DOHH2 (cell line): ENCODE results near the gene WNT8B.

ENCODE experiments used
- H3F3A ChIP-seq: fragments of 200-600 bp; sonication (generic), shearing (Covaris generic); 2 replicates; pipeline ENCODE4 v1.6.0; 2016; ENCODE audit warnings: antibody characterized with exemption, mild to moderate bottlenecking; ENCODE audit not compliant: control insufficient read depth, insufficient read depth
- H3K27ac ChIP-seq: fragments of 200-600 bp; sonication (generic); 2 replicates; pipeline ENCODE4 v1.5.1; 2014; ENCODE audit warnings: low read depth, mild to moderate bottlenecking, low read length, moderate library complexity
- H3K27me3 ChIP-seq: fragments of 200-600 bp; sonication (generic); 2 replicates; pipeline ENCODE4 v1.6.1; 2014; ENCODE audit warnings: mild to moderate bottlenecking, low read length, mixed read lengths; ENCODE audit not compliant: control insufficient read depth
- H3K36me3 ChIP-seq: fragments of 200-600 bp; sonication (generic); 2 replicates; pipeline ENCODE4 v1.6.1; 2014; ENCODE audit warnings: mild to moderate bottlenecking, low read length, moderate library complexity, mixed read lengths; ENCODE audit not compliant: control insufficient read depth
- H3K4me1 ChIP-seq: fragments of 200-600 bp; sonication (generic); 2 replicates; pipeline ENCODE4 v1.6.1; 2014; ENCODE audit warnings: mild to moderate bottlenecking, low read length, mixed read lengths; ENCODE audit not compliant: control insufficient read depth
- H3K4me2 ChIP-seq: fragments of 200-600 bp; sonication (generic); 2 replicates; pipeline ENCODE4 v1.6.0; 2014; ENCODE audit warnings: mild to moderate bottlenecking, low read length, moderate library complexity
- H3K4me3 ChIP-seq: fragments of 200-600 bp; sonication (generic); 2 replicates; pipeline ENCODE4 v1.5.1; 2014; ENCODE audit warnings: mild to moderate bottlenecking, low read length, mixed read lengths
- H3K79me2 ChIP-seq: fragments of 200-600 bp; sonication (generic); 2 replicates; pipeline ENCODE4 v1.6.1; 2014; ENCODE audit warnings: mild to moderate bottlenecking, low read length, mixed read lengths; ENCODE audit not compliant: control insufficient read depth
- H3K9me2 ChIP-seq: fragments of 200-600 bp; sonication (generic); replicated peaks from 2 replicates; pipeline ENCODE4 v1.6.1; 2014; ENCODE audit warnings: mild to moderate bottlenecking, low read length, mixed read lengths; ENCODE audit not compliant: control insufficient read depth
- H3K9me3 ChIP-seq: fragments of 200-600 bp; sonication (generic); 2 replicates; pipeline ENCODE4 v1.6.1; 2014; ENCODE audit warnings: antibody characterized with exemption, low read length, mixed read lengths; ENCODE audit not compliant: control insufficient read depth, insufficient read depth
- H4K20me1 ChIP-seq: fragments of 200-600 bp; sonication (generic); 2 replicates; pipeline ENCODE4 v1.6.0; 2014; ENCODE audit warnings: low read depth, mild to moderate bottlenecking, antibody characterized with exemption, low read length, moderate library complexity; ENCODE audit not compliant: control insufficient read depth, insufficient read depth
- CTCF ChIP-seq: fragments of 200-600 bp; sonication (generic); IDR thresholded peaks from one replicate; pipeline ENCODE4 v1.5.1; 2014; ENCODE audit warnings: antibody characterized with exemption, mild to moderate bottlenecking, low read depth, low read length; ENCODE audit not compliant: poor library complexity, severe bottlenecking
- EZH2phosphoT487 ChIP-seq: fragments of 200-600 bp; sonication (generic); IDR thresholded peaks from 2 replicates; pipeline ENCODE4 v1.6.1; 2017; ENCODE audit warnings: borderline replicate concordance, mild to moderate bottlenecking, antibody characterized with exemption, low read length, moderate library complexity, mixed read lengths

The WNT8B gene

GRCh38 chr10:100531761-100532160 is 69.0 kb downstream of the WNT8B start:
- Histone ChIP-seq H3K27me3 (no peaks in the 10 kb centered on the region), H3K79me2 (peaks cover 44% of the 10 kb centered on the region), H3F3A (peaks cover 6% of the 10 kb centered on the region), H3K9me3 (no peaks in the 10 kb centered on the region), H3K4me3 (no peak overlapping the region), H3K9me2 (no peaks in the 10 kb centered on the region), H3K36me3 (peaks cover 34% of the 10 kb centered on the region), H4K20me1 (peaks cover 5% of the 10 kb centered on the region; the same call in 1 of the 2 replicates), H3K27ac (no peak overlapping the region), H3K4me2 (no peak overlapping the region), H3K4me1 (peaks cover 39% of the 10 kb centered on the region)
- TF ChIP-seq EZH2phosphoT487: no peak
- no peak for TF ChIP-seq CTCF
